Vagina (tissue), 2 donors: ENCODE data around the gene PRKCE.
A peak's percentile ranks its signal among the peaks of the same experiment; 100 is the strongest.

Experiments used
- POLR2A ChIP-seq, 2 donors: fragments of 450-650 bp; IDR thresholded peaks; one replicate each; pipeline ENCODE4 v1.6.1; 2017; ENCODE audit warnings: antibody characterized with exemption in 2 of 2, mild to moderate bottlenecking in 2 of 2, moderate library complexity in 2 of 2
- TF ChIP-seq, protein P1 (sequence below), 3 experiments: fragments of 450-650 bp in 2 of 3; fragments of 200-600 bp in 1 of 3; sonication (generic) in 1 of 3; IDR thresholded peaks; one replicate each; pipeline ENCODE4 v1.5.1; 2017 to 2019; ENCODE audit warnings: antibody characterized with exemption in 3 of 3, mild to moderate bottlenecking in 2 of 3, moderate library complexity in 2 of 3

DNA sequence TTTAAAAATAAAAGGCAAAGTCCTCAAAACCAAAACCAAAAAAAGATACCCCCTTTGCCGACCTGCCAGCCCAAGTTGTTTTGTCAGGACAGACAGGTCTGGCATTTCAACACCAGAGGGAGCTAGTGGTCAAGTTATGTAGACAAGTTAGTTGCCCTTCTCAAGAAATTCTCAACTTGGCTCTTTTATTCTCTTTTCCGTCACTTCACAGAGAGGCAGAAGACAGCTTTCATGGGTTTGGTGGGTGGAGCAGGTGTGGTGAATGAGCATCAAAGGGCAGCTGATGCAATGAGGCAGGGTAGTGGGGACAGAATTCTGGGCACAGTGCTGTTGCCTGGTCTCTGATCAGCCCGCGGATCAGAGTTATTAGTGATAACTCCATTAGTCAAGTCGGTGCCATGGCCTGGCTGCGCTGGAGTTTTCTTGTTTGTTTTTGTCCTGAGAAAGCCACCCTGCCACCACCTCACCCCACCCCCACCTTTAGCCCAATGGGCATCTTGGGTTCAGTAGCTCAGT is 342.1 kb downstream of the PRKCE start:
- TF ChIP-seq, protein P1, sequence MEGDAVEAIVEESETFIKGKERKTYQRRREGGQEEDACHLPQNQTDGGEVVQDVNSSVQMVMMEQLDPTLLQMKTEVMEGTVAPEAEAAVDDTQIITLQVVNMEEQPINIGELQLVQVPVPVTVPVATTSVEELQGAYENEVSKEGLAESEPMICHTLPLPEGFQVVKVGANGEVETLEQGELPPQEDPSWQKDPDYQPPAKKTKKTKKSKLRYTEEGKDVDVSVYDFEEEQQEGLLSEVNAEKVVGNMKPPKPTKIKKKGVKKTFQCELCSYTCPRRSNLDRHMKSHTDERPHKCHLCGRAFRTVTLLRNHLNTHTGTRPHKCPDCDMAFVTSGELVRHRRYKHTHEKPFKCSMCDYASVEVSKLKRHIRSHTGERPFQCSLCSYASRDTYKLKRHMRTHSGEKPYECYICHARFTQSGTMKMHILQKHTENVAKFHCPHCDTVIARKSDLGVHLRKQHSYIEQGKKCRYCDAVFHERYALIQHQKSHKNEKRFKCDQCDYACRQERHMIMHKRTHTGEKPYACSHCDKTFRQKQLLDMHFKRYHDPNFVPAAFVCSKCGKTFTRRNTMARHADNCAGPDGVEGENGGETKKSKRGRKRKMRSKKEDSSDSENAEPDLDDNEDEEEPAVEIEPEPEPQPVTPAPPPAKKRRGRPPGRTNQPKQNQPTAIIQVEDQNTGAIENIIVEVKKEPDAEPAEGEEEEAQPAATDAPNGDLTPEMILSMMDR (IDR thresholded peaks at IDR 0.05): peak; percentile 55 to 70 (median 65)
- no peak for TF ChIP-seq POLR2A (IDR thresholded peaks at IDR 0.05)
